WTC11 (cell line): Measurements from ENCODE around the gene CNTNAP5.

Experiments used
- CREB1 ChIP-seq: sonication (generic); formaldehyde crosslinking; IDR thresholded peaks from 2 replicates; pipeline ENCODE4 v1.8.0; 2023; ENCODE audit warnings: mild to moderate bottlenecking, missing genetic modification reagents
- KAT7 ChIP-seq: sonication (generic); formaldehyde crosslinking; IDR thresholded peaks from 2 replicates; pipeline ENCODE4 v1.8.1; 2023; ENCODE audit warnings: missing genetic modification reagents, mild to moderate bottlenecking, borderline replicate concordance
- NFYB ChIP-seq: sonication (generic); formaldehyde crosslinking; conservative IDR thresholded peaks from 2 replicates; pipeline ENCODE4 v1.8.0; 2022; ENCODE audit warnings: low read depth, missing genetic modification reagents
- ZNF317 ChIP-seq: sonication (generic); formaldehyde crosslinking; IDR thresholded peaks from 2 replicates; pipeline ENCODE4 v1.8.1; 2023; ENCODE audit warnings: low read depth, mild to moderate bottlenecking, moderate library complexity, missing genetic modification reagents, borderline replicate concordance
- ZNF423 ChIP-seq: fragments of 250-450 bp; sonication (Bioruptor Pico); IDR thresholded peaks from 2 replicates; pipeline ENCODE4 v2.1.2; 2022; ENCODE audit warnings: mild to moderate bottlenecking, moderate library complexity
- TF ChIP-seq, protein P1 (sequence below): sonication (generic); formaldehyde crosslinking; IDR thresholded peaks from 2 replicates; pipeline ENCODE4 v1.8.0; 2022; ENCODE audit warnings: mild to moderate bottlenecking, missing genetic modification reagents

GRCh38 chr2:124566518-124566970, 541.5 kb downstream of the CNTNAP5 start:
- no peak for TF ChIP-seq ZNF423 (CRISPR knock-in tag)
- TF ChIP-seq NFYB (CRISPR knock-in tag), result no peak
- TF ChIP-seq, protein P1, sequence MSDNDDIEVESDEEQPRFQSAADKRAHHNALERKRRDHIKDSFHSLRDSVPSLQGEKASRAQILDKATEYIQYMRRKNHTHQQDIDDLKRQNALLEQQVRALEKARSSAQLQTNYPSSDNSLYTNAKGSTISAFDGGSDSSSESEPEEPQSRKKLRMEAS (CRISPR knock-in tag), result no peak
- TF ChIP-seq ZNF317 (CRISPR knock-in tag), result no peak
- TF ChIP-seq CREB1 (CRISPR knock-in tag), result no peak
- TF ChIP-seq KAT7 (CRISPR knock-in tag), result no peak
